Natural killer cell (primary cell): Measurements from ENCODE around the gene SAFB. TPM values are rescaled to one million over a fixed set of nuclear protein-coding genes. Genes with fewer than 3 reads are reported as not detected.
A peak's percentile ranks its signal among the peaks of the same experiment; 100 is the strongest.

Source experiments
- ATAC-seq, 3 donors: fragments of 150-1000 bp in 2 of 3; fragments of 200-7000 bp in 1 of 3; cut with Tn5 transposase; 1 replicate in 1 of 3; 2 replicates in 2 of 3; pipeline ENCODE4 v1.10.0; 2021; ENCODE audit warnings: mild to moderate bottlenecking in 2 of 3, moderate library complexity in 2 of 3
- DNase-seq, 2 donors: peaks; one replicate each; pipeline versions ENCODE4 v3.0.0 to v3.0.0-alpha.2; 2013 to 2021; ENCODE audit warnings: mixed read lengths in 1 of 2
- H3K27ac ChIP-seq: one replicate; pipeline ENCODE4 v1.5.1; 2013; ENCODE audit warnings: mild to moderate bottlenecking, low read length
- H3K27me3 ChIP-seq: one replicate; pipeline ENCODE4 v1.6.1; 2013; ENCODE audit warnings: low read length; ENCODE audit not compliant: control insufficient read depth, insufficient read depth
- H3K36me3 ChIP-seq: one replicate; pipeline ENCODE4 v1.6.1; 2013; ENCODE audit warnings: low read length; ENCODE audit not compliant: control insufficient read depth, insufficient read depth
- H3K4me1 ChIP-seq: one replicate; pipeline ENCODE4 v1.6.1; 2013; ENCODE audit warnings: low read length; ENCODE audit not compliant: control insufficient read depth, insufficient read depth
- H3K4me3 ChIP-seq: one replicate; pipeline ENCODE4 v1.5.1; 2013; ENCODE audit warnings: low read length
- H3K9me3 ChIP-seq: one replicate; pipeline ENCODE4 v1.6.1; 2013; ENCODE audit warnings: low read length; ENCODE audit not compliant: control insufficient read depth, insufficient read depth
- H3K27ac Mint-ChIP-seq, 2 donors: one replicate each; pipeline ENCODE4 v1.8.0; 2022; ENCODE audit warnings: mild to moderate bottlenecking in 2 of 2, mixed read lengths in 2 of 2, moderate library complexity in 1 of 2
- H3K27me3 Mint-ChIP-seq, 2 donors: one replicate each; pipeline ENCODE4 v1.8.0; 2022; ENCODE audit warnings: low read depth in 2 of 2, mixed read lengths in 2 of 2
- H3K36me3 Mint-ChIP-seq: one replicate; pipeline ENCODE4 v1.8.0; 2022; ENCODE audit warnings: mixed read lengths
- H3K4me1 Mint-ChIP-seq, 2 donors: one replicate each; pipeline ENCODE4 v1.8.0; 2022; ENCODE audit warnings: mixed read lengths in 2 of 2
- H3K4me3 Mint-ChIP-seq: one replicate; pipeline ENCODE4 v1.8.0; 2022; ENCODE audit warnings: mild to moderate bottlenecking, moderate library complexity, mixed read lengths
- H3K9me3 Mint-ChIP-seq, 2 donors: one replicate each; pipeline ENCODE4 v1.8.0; 2022; ENCODE audit warnings: mixed read lengths in 2 of 2
- CTCF ChIP-seq: fragments of 200-600 bp; IDR thresholded peaks from one replicate; pipeline ENCODE4 v1.8.0; 2022; ENCODE audit warnings: antibody characterized with exemption
- WGBS: methylation state at CpG from one replicate; pipeline ENCODE4 v1.1.7; 2013; ENCODE audit warnings: missing lambda C conversion rate; ENCODE audit not compliant: insufficient coverage; 5-methylcytosine and 5-hydroxymethylcytosine counted together
- intact Hi-C: fragments of 100-400 bp; cut with micrococcal nuclease; formaldehyde crosslinking; loops from one replicate; pipeline ENCODE4 v1.14.2; 2022
- total RNA-seq, 4 donors: library from RNA; stranded (reverse); fragments of 120-200 nt in 1 of 4; gene quantifications; one replicate each; pipeline versions ENCODE4 v1.2.3 to v1.2.4, GENCODE V29; 2013 to 2022

Gene SAFB
- total RNA-seq, 3 donors from 2014 or later (not counting 1 experiment from before 2014, with no cell fraction given), result 195 to 229 (median 207) TPM

GRCh38 chr19:5585461-5586299 lies 37.2 kb upstream of the SAFB start:
- intact Hi-C loops, result no loop called here
- Histone ChIP-seq H3K9me3 (no peaks in the 10 kb centered on the region), H3K27ac (no peak overlapping the region), H3K4me3 (no peak overlapping the region), H3K4me1 (peaks cover 17% of the 10 kb centered on the region), H3K36me3 (peaks cover 35% of the 10 kb centered on the region), H3K27me3 (no peaks in the 10 kb centered on the region)
- no peak overlapping the region for H3K4me3 Mint-ChIP-seq
- no peaks in the 10 kb centered on the region for H3K36me3 Mint-ChIP-seq
- no peaks in the 10 kb centered on the region for H3K9me3 Mint-ChIP-seq
- TF ChIP-seq CTCF, result no peak
- no peaks in the 10 kb centered on the region for H3K27me3 Mint-ChIP-seq
- H3K27ac Mint-ChIP-seq, result peak overlapping the region; percentile 71 to 72
- ATAC-seq, result peak; percentile 25 to 41 (median 41)
- H3K4me1 Mint-ChIP-seq, result peaks cover 9 to 10% of the 10 kb centered on the region in 2 donors
- peak in 1 of 2 donors; percentile 68 for DNase-seq
- WGBS, result 28% methylated on average over 29 of the region's 29 CpGs

GRCh38 chr19:5586300-5587070 lies 36.4 kb upstream of the SAFB start:
- Histone ChIP-seq H3K4me1 (peaks cover 17% of the 10 kb centered on the region), H3K27me3 (no peaks in the 10 kb centered on the region), H3K36me3 (peaks cover 40% of the 10 kb centered on the region), H3K4me3 (no peak overlapping the region), H3K9me3 (no peaks in the 10 kb centered on the region), H3K27ac (no peak overlapping the region)
- intact Hi-C loops, result no loop called here
- Mint-ChIP-seq H3K4me3 (no peak overlapping the region), H3K27me3 (no peaks in the 10 kb centered on the region), H3K27ac (peak overlapping the region in 1 of 2 donors; percentile 72), H3K9me3 (no peaks in the 10 kb centered on the region), H3K36me3 (no peaks in the 10 kb centered on the region), H3K4me1 (peaks cover 9 to 12% of the 10 kb centered on the region in 2 donors)
- no peak for TF ChIP-seq CTCF
- ATAC-seq (peak in 2 of 3 donors; percentile 8 to 14), DNase-seq (no peak)
- 67% methylated on average over 26 of the region's 26 CpGs for WGBS

GRCh38 chr19:5587071-5587455 lies 35.8 kb upstream of the SAFB start:
- Histone ChIP-seq H3K9me3 (no peaks in the 10 kb centered on the region), H3K4me3 (no peak overlapping the region), H3K36me3 (peaks cover 46% of the 10 kb centered on the region), H3K27ac (no peak overlapping the region), H3K4me1 (peaks cover 17% of the 10 kb centered on the region), H3K27me3 (no peaks in the 10 kb centered on the region)
- no peak for DNase-seq
- WGBS, result 96% methylated on average over 16 of the region's 16 CpGs
- TF ChIP-seq CTCF, result no peak
- H3K4me1 Mint-ChIP-seq, result peaks cover 9 to 12% of the 10 kb centered on the region in 2 donors
- no peak overlapping the region for H3K27ac Mint-ChIP-seq
- H3K36me3 Mint-ChIP-seq, result no peaks in the 10 kb centered on the region
- H3K9me3 Mint-ChIP-seq, result no peaks in the 10 kb centered on the region
- no peak for ATAC-seq
- intact Hi-C loops, result no loop called here
- no peak overlapping the region for H3K4me3 Mint-ChIP-seq
- no peaks in the 10 kb centered on the region for H3K27me3 Mint-ChIP-seq
